K562 (cell line): ENCODE results near the gene BAG2. TPM values are rescaled to one million over a fixed set of nuclear protein-coding genes. Genes with fewer than 3 reads are reported as not detected.

Experiments used
- AFF4 ChIP-seq: sonication (generic); formaldehyde crosslinking; IDR thresholded peaks from 2 replicates; pipeline ENCODE4 v1.8.0; 2023; ENCODE audit warnings: mild to moderate bottlenecking, missing genetic modification reagents
- ARHGAP35 ChIP-seq: fragments of 450-650 bp; IDR thresholded peaks from 2 replicates; pipeline ENCODE4 v1.6.1; 2018; ENCODE audit not compliant: partially characterized antibody
- ELK3 ChIP-seq: fragments of 450-650 bp; formaldehyde crosslinking; IDR thresholded peaks from 2 replicates; pipeline ENCODE4 v1.4.0; 2020; ENCODE audit warnings: mild to moderate bottlenecking
- GABPA ChIP-seq: fragments of 200-800 bp; sonication (Bioruptor generic); conservative IDR thresholded peaks from 2 replicates; pipeline ENCODE4 v1.6.1; 2016; ENCODE audit warnings: low read depth, missing genetic modification characterization, missing compliant biosample characterization
- GATAD2B ChIP-seq: fragments of 450-650 bp; IDR thresholded peaks from 2 replicates; pipeline ENCODE4 v1.6.1; 2017; ENCODE audit warnings: mild to moderate bottlenecking, borderline replicate concordance
- IRF9 ChIP-seq: fragments of 450-650 bp; IDR thresholded peaks from 2 replicates; pipeline ENCODE4 v1.6.1; 2016; ENCODE audit warnings: missing biosample characterization, missing genetic modification characterization
- KAT7 ChIP-seq: sonication (generic); formaldehyde crosslinking; IDR thresholded peaks from 2 replicates; pipeline ENCODE4 v1.8.0; 2022; ENCODE audit warnings: missing genetic modification reagents, mild to moderate bottlenecking, borderline replicate concordance
- KDM4B ChIP-seq, 2 experiments: fragments of 450-650 bp in 1 of 2; sonication (generic) in 1 of 2; IDR thresholded peaks; 2 replicates each; pipeline ENCODE4 v1.6.1; 2016 to 2017; ENCODE audit warnings: borderline replicate concordance in 2 of 2, antibody characterized with exemption in 1 of 2, low read depth in 1 of 2, mild to moderate bottlenecking in 1 of 2
- NCOA2 ChIP-seq, 2 experiments: fragments of 450-650 bp; IDR thresholded peaks; 2 replicates each; pipeline ENCODE4 v1.6.1; 2018; ENCODE audit warnings: mild to moderate bottlenecking in 2 of 2, moderate library complexity in 1 of 2; ENCODE audit not compliant: partially characterized antibody in 2 of 2
- NCOR1 ChIP-seq: fragments of 450-650 bp; IDR thresholded peaks from 2 replicates; pipeline ENCODE4 v1.6.1; 2016; ENCODE audit warnings: mild to moderate bottlenecking, moderate library complexity
- NEUROD1 ChIP-seq: fragments of 150-350 bp; IDR thresholded peaks from 2 replicates; pipeline ENCODE4 v1.6.1; 2014; ENCODE audit warnings: borderline replicate concordance, low read length, low read depth; ENCODE audit not compliant: partially characterized antibody
- NFE2 ChIP-seq: IDR thresholded peaks from 2 replicates; pipeline ENCODE4 v1.6.1; 2014; ENCODE audit warnings: antibody characterized with exemption, low read depth
- NFIC ChIP-seq: fragments of 450-650 bp; IDR thresholded peaks from 2 replicates; pipeline ENCODE4 v1.6.1; 2017; ENCODE audit warnings: mild to moderate bottlenecking, inconsistent platforms
- NFIX ChIP-seq: fragments of 250-450 bp; sonication (Bioruptor Pico); IDR thresholded peaks from 2 replicates; pipeline ENCODE4 v1.4.0; 2020; ENCODE audit warnings: low read depth, mild to moderate bottlenecking, moderate library complexity
- NR2C2 ChIP-seq, 2 experiments: fragments of 200-800 bp in 1 of 2; sonication (Bioruptor generic) in 1 of 2; sonication (generic) in 1 of 2; formaldehyde crosslinking in 1 of 2; IDR thresholded peaks; 2 replicates each; pipeline versions ENCODE4 v1.6.1 to v1.8.0; 2016 to 2022; ENCODE audit warnings: mild to moderate bottlenecking in 1 of 2, missing compliant biosample characterization in 1 of 2, missing genetic modification characterization in 1 of 2, missing genetic modification reagents in 1 of 2
- RUNX1 ChIP-seq: sonication (generic); IDR thresholded peaks from 2 replicates; pipeline ENCODE4 v1.6.1; 2016; ENCODE audit warnings: antibody characterized with exemption, low read depth
- SRSF9 ChIP-seq: fragments of 200-400 bp; formaldehyde crosslinking; IDR thresholded peaks from 2 replicates; pipeline ENCODE4 v1.6.1; 2017; ENCODE audit warnings: low read depth, low read length, borderline replicate concordance
- ZKSCAN8 ChIP-seq: fragments of 200-800 bp; sonication (Bioruptor generic); IDR thresholded peaks from 2 replicates; pipeline ENCODE4 v1.6.1; 2016; ENCODE audit warnings: missing genetic modification characterization, missing compliant biosample characterization
- ZNF311 ChIP-seq: fragments of 250-450 bp; sonication (Bioruptor Pico); IDR thresholded peaks from 2 replicates; pipeline ENCODE4 v1.4.0; 2020; ENCODE audit warnings: mild to moderate bottlenecking, moderate library complexity
- ZNF41 ChIP-seq: fragments of 250-450 bp; sonication (Bioruptor Pico); conservative IDR thresholded peaks from 2 replicates; pipeline ENCODE4 v1.4.0; 2020; ENCODE audit warnings: mild to moderate bottlenecking
- ZNF76 ChIP-seq: fragments of 250-450 bp; sonication (Bioruptor Pico); IDR thresholded peaks from 2 replicates; pipeline ENCODE4 v1.4.0; 2020; ENCODE audit warnings: mild to moderate bottlenecking, moderate library complexity, borderline replicate concordance
- ZZZ3 ChIP-seq: fragments of 450-650 bp; IDR thresholded peaks from 2 replicates; pipeline ENCODE4 v1.6.1; 2016; ENCODE audit warnings: antibody characterized with exemption, mild to moderate bottlenecking, moderate library complexity
- polyA plus RNA-seq, 8 experiments: library from polyadenylated mRNA; depleted of rRNA in 4 of 8; stranded (reverse) in 5 of 8; unstranded in 3 of 8; fragments of >200 nt; fragmentation: Nextera tagmentation in 2 of 8; fragmentation: Illumina TruSeq in 1 of 8; extraction: Ambion mirVana in 2 of 8; extraction: Trizol in 1 of 8; gene quantifications; 2 replicates each; pipeline versions ENCODE4 v1.2.1 to v1.2.3, GENCODE V29; 2011 to 2014; ENCODE audit warnings: inconsistent platforms in 1 of 8, missing spikeins in 1 of 8
- total RNA-seq, 7 experiments: library from RNA; depleted of rRNA in 6 of 7; stranded (reverse); fragments of >200 nt in 6 of 7; fragmentation: Illumina TruSeq in 2 of 7; extraction: Trizol in 2 of 7; gene quantifications; 2 replicates each; pipeline versions ENCODE4 v1.2.1 to v1.2.3, GENCODE V29; 2011 to 2021; ENCODE audit warnings: low replicate concordance in 1 of 7

Gene BAG2
- total and polyA plus RNA-seq, 9 of the 15 experiments (the other 6 are each of a cell fraction or from before 2014, with no cell fraction given), result 12.8 to 20.7 (median 17.6) TPM

- TF ChIP-seq IRF9 (tag), result no peak
- TF ChIP-seq NFIX, result no peak
- peak; percentile 28; the same call in 1 of the 2 replicates for TF ChIP-seq NFIC
- no peak for TF ChIP-seq AFF4
- no peak for TF ChIP-seq SRSF9
- TF ChIP-seq KDM4B (IDR thresholded peaks at IDR 0.05; ENCODE audit: borderline replicate concordance in 2 of 2, low read depth in 1 of 2), result 0 out of 4 replicates have a peak, but pooled peaks of 1 of the 2 experiments have one; percentile 31
- no peak for TF ChIP-seq ELK3
- peak; percentile 65; the same call in 1 of the 2 replicates for TF ChIP-seq KAT7 (CRISPR knock-in tag)
- no peak for TF ChIP-seq RUNX1
- peak; percentile 1 for TF ChIP-seq NEUROD1
- no peak for TF ChIP-seq ZNF76 (CRISPR knock-in tag)
- peak; percentile 54 for TF ChIP-seq GABPA (tag)
- TF ChIP-seq GATAD2B, result peak; percentile 26; the same call in 1 of the 2 replicates
- TF ChIP-seq ZZZ3, result no peak
- no peak for TF ChIP-seq ZKSCAN8 (CRISPR knock-in tag)
- peak; percentile 35 for TF ChIP-seq NCOR1
- no peak for TF ChIP-seq NFE2
- TF ChIP-seq ZNF311 (CRISPR knock-in tag), result no peak
- no peak for TF ChIP-seq NCOA2 (IDR thresholded peaks at IDR 0.05; ENCODE audit: partially characterized antibody in 2 of 2)
- TF ChIP-seq NR2C2 (CRISPR knock-in tag; IDR thresholded peaks at IDR 0.05), result 0 out of 2 replicates have a peak, but pooled peaks have one; percentile 31
- peak; percentile 90 for TF ChIP-seq NR2C2 (tag; IDR thresholded peaks at IDR 0.05)
- TF ChIP-seq ARHGAP35, result no peak
- TF ChIP-seq ZNF41, result no peak
Measured at GRCh38 chr6:57172136-57173055, at the start of gene BAG2 (continued).
